HCT116 (cell line): Measurements from ENCODE around the gene GRIK1. TPM values are rescaled to one million over a fixed set of nuclear protein-coding genes. Genes with fewer than 3 reads are reported as not detected.

Experiments used
- ATAC-seq: fragments of 200-7000 bp; cut with Tn5 transposase; 2 replicates; pipeline ENCODE4 v1.9.1; 2020; ENCODE audit warnings: mild to moderate bottlenecking, moderate library complexity
- BruUV-seq: library from RNA; stranded (reverse); fragments of 400-500 nt; replicated peaks from 2 replicates; lab custom pipeline; 2021; lab: Mats Ljungman, UMichigan
- CTCF ChIA-PET: fragments of 300-600 bp; sonication (Branson Sonifier 250); formaldehyde crosslinking; loops from one replicate; lab custom pipeline; 2021; ENCODE audit warnings: antibody characterized with exemption; lab: Charles Lee
- POLR2A ChIA-PET: fragments of 300-600, 350-600 bp; sonication (Branson Sonifier 250); formaldehyde crosslinking; loops from one replicate; lab custom pipeline; 2021; ENCODE audit warnings: antibody characterized with exemption; lab: Charles Lee
- RAD21 ChIA-PET, 2 experiments: fragments of 300-600 bp; sonication (Branson Sonifier 250); formaldehyde crosslinking; loops; one replicate each; lab custom pipeline; 2023; ENCODE audit warnings: low total read pairs in 2 of 2; ENCODE audit not compliant: uncharacterized antibody in 2 of 2, unreplicated experiment in 2 of 2, low non-redundant PET in 1 of 2; lab: Charles Lee
- DNase-seq: peaks from one replicate; pipeline ENCODE4 v3.0.0-alpha.2; 2010; ENCODE audit warnings: low read depth, low spot score
- H2AFZ ChIP-seq: fragments of 200-600 bp; shearing (Covaris generic), sonication (generic); 2 replicates; pipeline ENCODE4 v1.6.1; 2017; ENCODE audit warnings: low read depth, mixed run types, mixed read lengths, antibody characterized with exemption, low read length; ENCODE audit not compliant: poor library complexity, severe bottlenecking
- H3K27ac ChIP-seq: 2 replicates; pipeline ENCODE4 v1.5.1; 2012; ENCODE audit warnings: low read depth, low read length
- H3K27me3 ChIP-seq: fragments of 200-600 bp; sonication (generic); 2 replicates; pipeline ENCODE4 v1.6.1; 2016; ENCODE audit warnings: mixed run types, low read length, mixed read lengths; ENCODE audit not compliant: insufficient read depth
- H3K36me3 ChIP-seq, 2 experiments: fragments of 200-500 bp in 1 of 2; fragments of 200-600 bp in 1 of 2; sonication (Bioruptor generic) in 1 of 2; sonication (generic) in 1 of 2; 2 replicates each; pipeline versions ENCODE4 v1.5.1 to v1.6.1; 2014 to 2016; ENCODE audit warnings: low read length in 2 of 2, inconsistent platforms in 1 of 2, mixed read lengths in 1 of 2, mixed run types in 1 of 2; ENCODE audit not compliant: insufficient read depth in 2 of 2, control insufficient read depth in 1 of 2
- H3K4me1 ChIP-seq, 2 experiments: fragments of 200-600 bp in 1 of 2; sonication (generic) in 1 of 2; 2 replicates each; pipeline versions ENCODE4 v1.5.1 to v1.6.1; 2012 to 2017; ENCODE audit warnings: low read length in 2 of 2, inconsistent platforms in 1 of 2, mild to moderate bottlenecking in 1 of 2, mixed read lengths in 1 of 2, mixed run types in 1 of 2, moderate library complexity in 1 of 2; ENCODE audit not compliant: insufficient read depth in 2 of 2, control insufficient read depth in 1 of 2
- H3K4me2 ChIP-seq: fragments of 200-600 bp; sonication (generic); 2 replicates; pipeline ENCODE4 v1.6.1; 2017; ENCODE audit warnings: mixed run types, low read length, mixed read lengths
- H3K4me3 ChIP-seq, 2 experiments: fragments of 200-600 bp in 1 of 2; sonication (generic) in 1 of 2; replicated peaks in 1 of 2; 2 replicates each; pipeline ENCODE4 v1.5.1; 2011 to 2016; ENCODE audit warnings: low read length in 2 of 2, control low read depth in 1 of 2, low read depth in 1 of 2, mild to moderate bottlenecking in 1 of 2, mixed read lengths in 1 of 2, mixed run types in 1 of 2
- H3K79me2 ChIP-seq: fragments of 200-600 bp; sonication (generic); 2 replicates; pipeline ENCODE4 v1.6.1; 2017; ENCODE audit warnings: mild to moderate bottlenecking, mixed run types, low read length, moderate library complexity, mixed read lengths; ENCODE audit not compliant: insufficient read depth
- H3K9ac ChIP-seq: fragments of 200-600 bp; sonication (generic); 2 replicates; pipeline ENCODE4 v1.6.1; 2016; ENCODE audit warnings: low read length, mixed read lengths
- H3K9me2 ChIP-seq: fragments of 200-600 bp; sonication (generic), shearing (Covaris generic); 2 replicates; pipeline ENCODE4 v1.6.1; 2017; ENCODE audit warnings: mixed run types, mild to moderate bottlenecking, moderate library complexity; ENCODE audit not compliant: insufficient read depth
- H3K9me3 ChIP-seq, 2 experiments: fragments of 200-500 bp in 1 of 2; fragments of 200-600 bp in 1 of 2; sonication (Bioruptor generic) in 1 of 2; sonication (generic) in 1 of 2; 2 replicates each; pipeline ENCODE4 v1.6.1; 2014 to 2017; ENCODE audit warnings: low read length in 2 of 2, mixed read lengths in 2 of 2, inconsistent platforms in 1 of 2, low read depth in 1 of 2, mild to moderate bottlenecking in 1 of 2, mixed run types in 1 of 2, moderate library complexity in 1 of 2; ENCODE audit not compliant: control insufficient read depth in 1 of 2, insufficient read depth in 1 of 2
- H4K20me1 ChIP-seq: fragments of 200-600 bp; sonication (generic), shearing (Covaris generic); 2 replicates; pipeline ENCODE4 v1.6.1; 2017; ENCODE audit warnings: mixed run types, mild to moderate bottlenecking, moderate library complexity; ENCODE audit not compliant: insufficient read depth
- ATF3 ChIP-seq: IDR thresholded peaks from 2 replicates; pipeline ENCODE4 v1.6.1; 2012
- CBX3 ChIP-seq: IDR thresholded peaks from 2 replicates; pipeline ENCODE4 v1.6.1; 2012; ENCODE audit warnings: low read depth
- CEBPB ChIP-seq: IDR thresholded peaks from 2 replicates; pipeline ENCODE4 v1.6.1; 2012; ENCODE audit warnings: low read depth
- CTCF ChIP-seq, 3 experiments: fragments of 200-600 bp in 1 of 3; sonication (generic) in 1 of 3; IDR thresholded peaks in 2 of 3; conservative IDR thresholded peaks in 1 of 3; 2 replicates each; pipeline ENCODE4 v1.5.1; 2012 to 2017; ENCODE audit warnings: low read depth in 2 of 3, low read length in 2 of 3, antibody characterized with exemption in 1 of 3, borderline replicate concordance in 1 of 3, control low read depth in 1 of 3, mild to moderate bottlenecking in 1 of 3, mixed read lengths in 1 of 3, mixed run types in 1 of 3, moderate library complexity in 1 of 3; ENCODE audit not compliant: insufficient read depth in 1 of 3
- EGR1 ChIP-seq: IDR thresholded peaks from 2 replicates; pipeline ENCODE4 v1.6.1; 2012; ENCODE audit warnings: low read depth
- EZH2 ChIP-seq: fragments of 200-600 bp; sonication (generic); IDR thresholded peaks from 2 replicates; pipeline ENCODE4 v1.6.1; 2017; ENCODE audit warnings: antibody characterized with exemption, mixed run types
- JUND ChIP-seq: IDR thresholded peaks from 2 replicates; pipeline ENCODE4 v1.6.1; 2012
- MAX ChIP-seq: IDR thresholded peaks from 2 replicates; pipeline ENCODE4 v1.6.1; 2012
- REST ChIP-seq: IDR thresholded peaks from 2 replicates; pipeline ENCODE4 v1.6.1; 2012; ENCODE audit warnings: low read depth
- SP1 ChIP-seq: IDR thresholded peaks from 2 replicates; pipeline ENCODE4 v1.6.1; 2012; ENCODE audit warnings: low read depth
- SRF ChIP-seq: IDR thresholded peaks from 2 replicates; pipeline ENCODE4 v1.6.1; 2012; ENCODE audit warnings: low read depth
- TCF7L2 ChIP-seq: IDR thresholded peaks from 2 replicates; pipeline ENCODE4 v1.7.0; 2011; ENCODE audit warnings: borderline replicate concordance, inconsistent platforms; ENCODE audit not compliant: insufficient read depth, insufficient read length; ENCODE audit errors: extremely low read depth
- ZFX ChIP-seq: fragments of 450-650 bp; IDR thresholded peaks from 2 replicates; pipeline ENCODE4 v1.6.1; 2017
- intact Hi-C: fragments of 100-400 bp; cut with micrococcal nuclease; formaldehyde crosslinking; loops from 2 replicates; pipeline ENCODE4 v1.10.0; 2022
- total RNA-seq: library from RNA; stranded (reverse); gene quantifications from one replicate; pipeline ENCODE4 v1.2.1, GENCODE V29; 2021; ENCODE audit not compliant: unreplicated experiment

Gene GRIK1
- total RNA-seq, 1 experiment from 2014 or later = not detected

- Histone ChIP-seq H3K9me3 (peaks cover 3 to 37% of the 10 kb centered on the region in 2 experiments; a peak in 2 of 4 replicates), H3K4me2 (no peak overlapping the region), H2AFZ (no peak overlapping the region), H3K79me2 (no peaks in the 10 kb centered on the region), H3K36me3 (no peaks in the 10 kb centered on the region), H3K27me3 (no peaks in the 10 kb centered on the region), H3K4me3 (no peak overlapping the region), H4K20me1 (no peaks in the 10 kb centered on the region), H3K9ac (no peak overlapping the region), H3K27ac (no peak overlapping the region), H3K4me1 (no peaks in the 10 kb centered on the region), H3K9me2 (no peaks in the 10 kb centered on the region)
- CTCF ChIA-PET = no interaction called here
- RAD21 ChIA-PET = no interaction called here
- BruUV-seq = no TSS peak
- no peak for ATAC-seq
- TF ChIP-seq CTCF (IDR thresholded peaks at IDR 0.05 in 2 of 3, conservative IDR thresholded peaks at IDR 0.05 in 1 of 3; ENCODE audit: borderline replicate concordance in 1 of 3, insufficient read depth in 1 of 3, low read depth in 2 of 3, low read length in 2 of 3) (no peak), EGR1 (no peak), TCF7L2 (no peak), CEBPB (no peak), MAX (no peak), JUND (no peak)
- DNase-seq = no peak
- POLR2A ChIA-PET = no interaction called here
- intact Hi-C loops = no loop called here
Observed at GRCh38 chr21:29896884-29897283, 42.9 kb downstream of the GRIK1 start.

- no peak for ATAC-seq
- POLR2A ChIA-PET = no interaction called here
- RAD21 ChIA-PET = no interaction called here
- intact Hi-C loops = no loop called here
- H3K79me2 ChIP-seq = no peaks in the 10 kb centered on the region
- peaks cover 3 to 29% of the 10 kb centered on the region in 2 experiments; a peak in 2 of 4 replicates for H3K9me3 ChIP-seq
- no peak overlapping the region for H3K9ac ChIP-seq
- TF ChIP-seq ATF3 = no peak
- TF ChIP-seq SP1 = no peak
- no peak for TF ChIP-seq REST
- no peak for TF ChIP-seq CEBPB
- no peak for TF ChIP-seq ZFX
- TF ChIP-seq SRF = no peak
- no peak for TF ChIP-seq CBX3
- TF ChIP-seq EZH2 = no peak
- TF ChIP-seq, all 23 proteins: peak for 0
- Histone ChIP-seq H3K9me2 (no peaks in the 10 kb centered on the region), H3K4me1 (no peaks in the 10 kb centered on the region), H4K20me1 (no peaks in the 10 kb centered on the region), H2AFZ (no peak overlapping the region), H3K36me3 (no peaks in the 10 kb centered on the region), H3K4me3 (no peak overlapping the region), H3K27me3 (no peaks in the 10 kb centered on the region), H3K4me2 (no peak overlapping the region), H3K27ac (no peak overlapping the region)
- no TSS peak for BruUV-seq
- CTCF ChIA-PET = no interaction called here
- DNase-seq = no peak
Observed at GRCh38 chr21:29893687-29894086, 46.1 kb downstream of the GRIK1 start.
